HFF-Myc (cell line): ENCODE measurements around the gene B3GAT3.

Experiments
- DNase-seq: peaks from one replicate; pipeline ENCODE4 v3.0.0-alpha.2; 2011; ENCODE audit warnings: low read depth; ENCODE audit errors: extremely low read depth
- H3K4me3 ChIP-seq: replicated peaks from 2 replicates; pipeline ENCODE4 v1.5.1; 2011; ENCODE audit warnings: low read depth, mild to moderate bottlenecking, control low read depth, low read length
- TF ChIP-seq, protein P1 (sequence below): IDR thresholded peaks from 2 replicates; pipeline ENCODE4 v1.5.1; 2012; ENCODE audit warnings: mild to moderate bottlenecking, low read depth, low read length, control low read depth; ENCODE audit errors: missing control alignments

The B3GAT3 gene

DNA sequence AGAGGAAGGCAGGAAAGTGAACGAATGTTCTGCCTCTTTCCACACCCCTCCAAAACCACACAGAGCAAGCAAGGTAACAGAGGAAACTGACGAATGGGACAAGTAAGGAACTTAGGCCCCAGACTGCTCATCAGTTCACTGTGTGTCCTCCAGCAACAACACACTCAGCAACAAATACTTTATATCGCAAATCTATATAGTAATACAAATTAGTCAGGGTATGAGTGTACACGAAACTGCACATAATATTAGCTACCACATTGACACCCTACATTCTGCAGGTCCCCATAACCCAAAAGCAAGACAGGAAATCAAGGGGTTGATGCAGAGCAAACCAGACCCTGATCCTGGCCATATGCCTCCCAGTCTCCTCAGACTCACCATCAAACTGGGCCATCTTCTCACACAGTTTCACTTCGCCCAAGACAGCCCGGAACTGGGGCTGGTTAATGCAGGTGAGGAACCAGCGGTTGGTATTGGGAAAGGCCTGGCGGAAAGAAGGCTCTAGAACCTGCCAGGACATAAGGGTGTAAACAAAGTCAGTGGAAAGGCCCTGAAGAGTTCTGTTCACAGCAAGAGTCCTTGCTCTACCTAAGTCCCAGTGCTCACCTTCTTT, 54.7 kb downstream of the B3GAT3 start:
- no peak for DNase-seq
- peak overlapping the region; percentile 12; the same call in 1 of the 2 replicates for H3K4me3 ChIP-seq
- TF ChIP-seq, protein P1, sequence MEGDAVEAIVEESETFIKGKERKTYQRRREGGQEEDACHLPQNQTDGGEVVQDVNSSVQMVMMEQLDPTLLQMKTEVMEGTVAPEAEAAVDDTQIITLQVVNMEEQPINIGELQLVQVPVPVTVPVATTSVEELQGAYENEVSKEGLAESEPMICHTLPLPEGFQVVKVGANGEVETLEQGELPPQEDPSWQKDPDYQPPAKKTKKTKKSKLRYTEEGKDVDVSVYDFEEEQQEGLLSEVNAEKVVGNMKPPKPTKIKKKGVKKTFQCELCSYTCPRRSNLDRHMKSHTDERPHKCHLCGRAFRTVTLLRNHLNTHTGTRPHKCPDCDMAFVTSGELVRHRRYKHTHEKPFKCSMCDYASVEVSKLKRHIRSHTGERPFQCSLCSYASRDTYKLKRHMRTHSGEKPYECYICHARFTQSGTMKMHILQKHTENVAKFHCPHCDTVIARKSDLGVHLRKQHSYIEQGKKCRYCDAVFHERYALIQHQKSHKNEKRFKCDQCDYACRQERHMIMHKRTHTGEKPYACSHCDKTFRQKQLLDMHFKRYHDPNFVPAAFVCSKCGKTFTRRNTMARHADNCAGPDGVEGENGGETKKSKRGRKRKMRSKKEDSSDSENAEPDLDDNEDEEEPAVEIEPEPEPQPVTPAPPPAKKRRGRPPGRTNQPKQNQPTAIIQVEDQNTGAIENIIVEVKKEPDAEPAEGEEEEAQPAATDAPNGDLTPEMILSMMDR: no peak

DNA sequence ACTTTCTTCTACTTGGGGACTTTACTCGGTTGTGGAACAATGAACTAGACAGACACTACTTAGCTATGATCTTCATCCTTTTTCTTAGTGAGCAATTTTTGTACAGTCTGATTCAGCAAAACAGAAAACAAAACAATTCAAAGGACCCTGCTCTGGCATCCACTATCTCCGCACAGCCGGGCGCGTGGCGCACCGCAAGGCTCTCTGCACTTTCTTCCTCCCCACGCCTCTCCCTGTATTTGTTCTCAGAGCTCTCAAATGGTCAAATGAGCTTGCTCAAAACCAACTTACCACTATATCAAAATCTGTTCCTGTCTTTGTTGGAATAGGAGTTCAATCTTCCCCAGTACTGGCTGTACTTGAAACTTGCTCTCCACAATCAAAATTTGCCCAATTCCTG, 55.5 kb downstream of the B3GAT3 start:
- DNase-seq: no peak
- TF ChIP-seq, protein P1: no peak
- H3K4me3 ChIP-seq: no peak overlapping the region
